Measurements from ENCODE around the gene RALGPS1. TPM values are rescaled to one million over a fixed set of nuclear protein-coding genes. Genes with fewer than 3 reads are reported as not detected.

Gene RALGPS1
- total RNA-seq, 2 experiments from 2014 or later, result 1.9 to 2.2 TPM

DNA sequence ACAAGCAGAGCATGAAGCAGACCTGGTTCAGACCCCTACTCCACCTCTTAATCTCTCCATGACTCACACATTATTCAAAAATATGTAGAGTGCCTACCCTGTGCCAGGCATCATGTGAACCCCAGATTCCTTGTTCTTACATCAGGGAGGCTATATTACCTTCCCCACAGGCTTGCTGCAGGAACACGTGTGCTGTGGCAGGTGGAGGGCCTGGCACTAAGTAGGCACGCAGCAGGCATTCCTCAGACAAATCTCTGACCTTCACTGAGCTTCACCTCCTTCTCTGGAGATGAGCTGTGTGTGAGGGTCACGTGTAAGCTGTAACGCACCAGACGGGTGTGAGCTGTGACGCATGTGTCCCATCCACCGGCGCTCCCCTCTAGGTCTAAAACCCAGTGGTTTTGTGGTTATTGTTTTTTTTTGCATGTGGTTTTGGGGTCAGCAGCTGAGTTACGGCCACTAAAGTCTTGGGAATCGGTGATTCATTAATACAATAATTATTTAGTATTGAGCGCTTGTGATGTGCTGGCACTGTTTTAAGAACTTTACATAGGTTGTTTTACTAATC lies 177.5 kb downstream of the RALGPS1 start:
- no peak overlapping the region for H3K4me3 Mint-ChIP-seq
- POLR2A ChIA-PET, result interaction anchor here (0.6 kb wide), 1 partner anchor 947 kb away, joined by 4 read pairs; no protein-coding TSS in a partner anchor
- CTCF ChIA-PET, result no interaction called here
- no peaks in the 10 kb centered on the region for H3K4me1 Mint-ChIP-seq
- no peaks in the 10 kb centered on the region for H3K27me3 Mint-ChIP-seq
- H3K27ac Mint-ChIP-seq, result no peak overlapping the region
- H3K36me3 Mint-ChIP-seq (ENCODE audit: low read depth), result no peaks in the 10 kb centered on the region
- no peak for DNase-seq
- H3K9me3 Mint-ChIP-seq, result no peaks in the 10 kb centered on the region

DNA sequence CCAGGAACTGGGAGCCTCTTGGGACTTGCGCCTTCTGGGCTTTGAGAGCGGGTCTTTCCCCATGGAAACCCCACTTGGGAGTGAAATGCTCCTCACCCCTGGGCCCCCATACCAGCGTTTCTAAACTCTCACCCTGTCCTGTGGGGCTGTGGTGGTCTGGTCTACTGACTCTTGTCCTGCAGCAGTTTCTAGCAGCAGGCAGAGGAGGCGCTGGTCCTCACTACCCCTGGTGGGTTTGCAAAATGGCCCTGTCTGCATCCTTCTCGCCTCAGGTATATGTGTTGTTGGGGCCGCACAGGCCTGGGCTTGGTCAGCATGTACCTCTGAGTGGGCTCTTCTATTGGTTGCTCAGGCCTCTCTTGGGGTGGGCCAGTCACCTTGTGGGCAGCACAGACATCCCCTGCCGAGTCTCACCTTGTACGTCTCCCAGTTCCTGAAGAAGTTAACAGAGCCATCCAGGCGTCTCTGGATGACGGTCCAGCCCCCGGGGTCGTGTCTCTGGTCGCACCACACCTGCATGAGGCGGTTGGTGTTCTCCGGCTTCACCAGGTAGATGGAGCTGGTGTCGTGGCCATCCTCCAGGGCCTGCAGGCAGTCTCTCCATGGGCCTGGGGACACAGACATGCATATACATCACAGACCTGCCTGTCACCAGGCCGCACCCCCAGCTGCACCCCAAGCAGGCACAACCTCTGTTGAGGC lies 178.9 kb downstream of the RALGPS1 start:
- H3K4me3 Mint-ChIP-seq, result no peak overlapping the region
- no peaks in the 10 kb centered on the region for H3K36me3 Mint-ChIP-seq (ENCODE audit: low read depth)
- no peaks in the 10 kb centered on the region for H3K4me1 Mint-ChIP-seq
- no peaks in the 10 kb centered on the region for H3K9me3 Mint-ChIP-seq
- no peaks in the 10 kb centered on the region for H3K27me3 Mint-ChIP-seq
- POLR2A ChIA-PET, result no interaction called here
- DNase-seq, result no peak
- no peak overlapping the region for H3K27ac Mint-ChIP-seq
- CTCF ChIA-PET, result interaction anchor here (1.9 kb wide), 1 partner anchor 11 kb away, joined by 6 read pairs; no protein-coding TSS in a partner anchor

DNA sequence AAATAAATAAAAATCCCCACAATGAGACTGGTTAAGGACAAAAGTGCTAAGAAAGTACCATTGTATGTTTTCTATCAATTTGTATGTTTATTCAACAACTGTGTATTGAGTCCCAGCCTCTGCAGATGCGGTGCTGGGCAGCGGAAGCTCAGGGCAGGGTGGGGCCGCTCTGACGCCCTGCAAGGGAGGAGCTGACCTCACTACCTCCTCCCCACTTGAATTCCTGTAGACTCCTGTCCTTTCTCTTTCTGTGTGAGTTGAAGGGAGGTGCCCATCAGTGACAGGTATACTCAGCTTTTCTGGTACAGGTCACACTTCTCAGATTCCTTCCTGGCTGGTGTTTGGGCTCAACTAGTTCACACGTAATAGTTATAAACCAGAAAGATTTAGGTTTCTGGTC lies 180.8 kb downstream of the RALGPS1 start:
- no peak overlapping the region for H3K4me3 Mint-ChIP-seq
- ChIA-PET POLR2A (no interaction called here), CTCF (interaction anchor here (1.9 kb wide), 1 partner anchor 13 kb away, joined by 6 read pairs; no protein-coding TSS in a partner anchor)
- no peak overlapping the region for H3K27ac Mint-ChIP-seq
- no peaks in the 10 kb centered on the region for H3K4me1 Mint-ChIP-seq
- H3K27me3 Mint-ChIP-seq, result no peaks in the 10 kb centered on the region
- DNase-seq, result no peak
- no peaks in the 10 kb centered on the region for H3K9me3 Mint-ChIP-seq
- H3K36me3 Mint-ChIP-seq (ENCODE audit: low read depth), result no peaks in the 10 kb centered on the region

DNA sequence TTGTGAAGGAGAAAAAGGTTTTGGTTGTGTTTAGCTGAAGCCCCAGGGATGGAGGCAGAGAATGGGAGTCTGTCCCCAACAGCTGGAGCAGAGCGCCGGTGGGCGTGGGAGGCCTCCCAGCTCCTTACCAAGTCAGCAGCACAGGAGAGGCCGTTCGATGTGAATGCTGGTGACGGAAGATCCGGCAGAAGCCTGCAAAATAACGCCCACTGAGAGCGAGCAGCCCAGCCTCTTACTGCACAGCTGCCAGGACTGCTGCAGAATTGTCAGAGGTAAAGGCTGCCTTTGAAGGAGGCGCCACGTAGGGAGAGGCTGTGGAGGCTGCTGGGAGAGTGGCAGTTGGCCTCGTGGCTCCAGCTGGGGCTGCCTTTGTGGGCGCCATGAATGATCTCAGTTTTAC lies 181.6 kb downstream of the RALGPS1 start:
- Mint-ChIP-seq H3K4me3 (no peak overlapping the region), H3K27me3 (peaks cover 1% of the 10 kb centered on the region), H3K9me3 (no peaks in the 10 kb centered on the region), H3K27ac (no peak overlapping the region), H3K36me3 (ENCODE audit: low read depth) (no peaks in the 10 kb centered on the region), H3K4me1 (no peaks in the 10 kb centered on the region)
- POLR2A ChIA-PET, result no interaction called here
- CTCF ChIA-PET, result no interaction called here
- DNase-seq, result no peak

DNA sequence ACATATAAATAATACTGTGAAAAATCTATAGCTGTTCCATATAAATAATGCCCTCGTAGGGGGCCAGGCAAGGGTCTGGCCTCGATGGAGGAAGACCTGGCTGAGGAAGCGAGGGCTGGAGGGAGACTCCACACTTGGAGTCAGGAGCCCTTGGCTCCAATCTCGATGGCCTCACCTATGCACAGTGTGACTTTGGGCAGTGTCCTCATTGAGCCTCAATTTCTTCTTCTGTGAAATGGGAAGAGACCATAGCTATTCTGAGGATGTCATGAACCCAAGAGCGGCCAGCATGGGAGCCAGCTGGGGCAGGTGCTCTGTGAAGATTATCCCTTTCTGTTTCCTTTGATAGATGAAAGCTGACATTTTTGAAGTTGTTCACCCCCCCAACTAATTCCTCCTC lies 183.1 kb downstream of the RALGPS1 start:
- ChIA-PET CTCF (no interaction called here), POLR2A (no interaction called here)
- H3K36me3 Mint-ChIP-seq (ENCODE audit: low read depth), result no peaks in the 10 kb centered on the region
- DNase-seq, result no peak
- H3K4me3 Mint-ChIP-seq, result no peak overlapping the region
- no peak overlapping the region for H3K27ac Mint-ChIP-seq
- H3K4me1 Mint-ChIP-seq, result no peaks in the 10 kb centered on the region
- H3K9me3 Mint-ChIP-seq, result no peaks in the 10 kb centered on the region
- peaks cover 1% of the 10 kb centered on the region for H3K27me3 Mint-ChIP-seq

DNA sequence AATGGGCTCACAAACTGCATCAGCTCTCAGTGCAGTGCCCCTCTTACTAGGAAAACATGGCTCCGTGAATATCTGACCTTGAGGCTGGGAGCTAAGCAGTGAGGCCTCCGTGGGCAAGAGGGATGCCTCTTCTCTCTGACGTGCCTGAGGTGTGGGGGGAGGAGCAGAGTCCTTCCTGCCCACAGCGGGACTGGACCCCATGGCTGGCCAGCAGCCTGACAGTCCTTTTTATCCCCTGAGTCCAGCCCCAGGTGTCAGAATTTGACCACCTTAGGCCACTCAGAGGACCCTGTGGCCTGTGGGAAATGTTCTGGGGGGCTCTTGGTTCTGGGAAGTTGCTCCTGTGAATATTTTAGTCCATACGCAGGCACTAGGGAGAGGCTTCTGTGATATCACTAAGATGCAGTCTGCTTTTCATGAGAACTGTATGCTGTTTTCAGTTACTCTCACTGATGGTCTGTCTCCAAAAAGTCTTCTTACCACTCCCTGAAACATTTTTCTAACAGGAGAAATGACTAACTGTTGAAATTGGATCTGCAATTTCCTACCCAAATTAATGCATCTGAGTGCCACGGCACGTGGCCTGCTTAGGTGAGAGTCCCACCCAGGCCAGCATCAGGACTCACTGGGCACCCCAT lies 184.5 kb downstream of the RALGPS1 start:
- no peak for DNase-seq
- Mint-ChIP-seq H3K27me3 (peaks cover 5% of the 10 kb centered on the region), H3K27ac (no peak overlapping the region), H3K9me3 (no peaks in the 10 kb centered on the region), H3K36me3 (ENCODE audit: low read depth) (no peaks in the 10 kb centered on the region), H3K4me1 (no peaks in the 10 kb centered on the region), H3K4me3 (no peak overlapping the region)
- CTCF ChIA-PET, result no interaction called here
- POLR2A ChIA-PET, result no interaction called here

DNA sequence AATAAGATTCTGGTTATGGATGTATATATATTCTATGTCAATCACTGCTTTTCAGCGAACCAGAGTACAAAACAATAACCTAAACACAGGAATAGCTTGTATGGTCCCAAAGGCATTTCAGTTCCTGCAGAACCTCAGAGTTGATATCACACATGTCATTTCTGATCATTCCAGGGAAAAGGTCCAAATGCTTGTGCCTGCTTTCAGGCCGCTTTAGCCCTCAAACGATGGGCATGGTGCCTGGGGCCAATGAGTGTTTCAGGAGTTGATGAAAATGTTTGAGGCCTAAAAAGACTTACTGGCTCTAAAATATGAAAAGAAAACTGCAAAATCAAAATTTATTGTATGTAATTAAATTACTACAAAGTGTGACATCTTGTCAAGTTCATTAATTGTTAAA lies 185.1 kb downstream of the RALGPS1 start:
- H3K27ac Mint-ChIP-seq, result no peak overlapping the region
- H3K4me3 Mint-ChIP-seq, result no peak overlapping the region
- H3K27me3 Mint-ChIP-seq, result peaks cover 5% of the 10 kb centered on the region
- no peaks in the 10 kb centered on the region for H3K36me3 Mint-ChIP-seq (ENCODE audit: low read depth)
- no peak for DNase-seq
- ChIA-PET POLR2A (no interaction called here), CTCF (no interaction called here)
- H3K9me3 Mint-ChIP-seq, result no peaks in the 10 kb centered on the region
- H3K4me1 Mint-ChIP-seq, result no peaks in the 10 kb centered on the region

DNA sequence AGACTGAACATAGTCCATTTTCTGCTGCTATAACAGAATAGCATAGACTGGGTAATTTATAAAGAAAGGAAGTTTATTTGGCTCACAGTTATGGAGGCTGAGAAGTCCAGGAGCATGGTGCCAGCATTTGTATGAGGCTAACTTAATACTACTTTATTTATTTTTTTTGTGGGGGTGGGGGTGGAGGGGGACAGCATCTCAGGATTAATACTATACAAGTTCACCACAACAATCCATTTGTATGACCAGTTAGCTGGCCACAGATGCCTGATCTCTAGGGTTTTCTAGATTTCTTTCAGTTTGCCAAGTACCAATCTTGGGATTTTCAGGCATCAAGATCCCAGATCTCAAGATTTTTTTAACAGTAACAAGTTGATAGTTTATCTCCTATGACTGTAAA lies 187.6 kb downstream of the RALGPS1 start:
- POLR2A ChIA-PET, result no interaction called here
- Mint-ChIP-seq H3K27ac (no peak overlapping the region), H3K4me1 (no peaks in the 10 kb centered on the region), H3K27me3 (peaks cover 5% of the 10 kb centered on the region), H3K9me3 (no peaks in the 10 kb centered on the region), H3K36me3 (ENCODE audit: low read depth) (no peaks in the 10 kb centered on the region), H3K4me3 (no peak overlapping the region)
- DNase-seq, result no peak
- CTCF ChIA-PET, result interaction anchor here (1.2 kb wide), 2 partner anchors 14 to 34 kb away, joined by 3 read pairs; no protein-coding TSS in a partner anchor

DNA sequence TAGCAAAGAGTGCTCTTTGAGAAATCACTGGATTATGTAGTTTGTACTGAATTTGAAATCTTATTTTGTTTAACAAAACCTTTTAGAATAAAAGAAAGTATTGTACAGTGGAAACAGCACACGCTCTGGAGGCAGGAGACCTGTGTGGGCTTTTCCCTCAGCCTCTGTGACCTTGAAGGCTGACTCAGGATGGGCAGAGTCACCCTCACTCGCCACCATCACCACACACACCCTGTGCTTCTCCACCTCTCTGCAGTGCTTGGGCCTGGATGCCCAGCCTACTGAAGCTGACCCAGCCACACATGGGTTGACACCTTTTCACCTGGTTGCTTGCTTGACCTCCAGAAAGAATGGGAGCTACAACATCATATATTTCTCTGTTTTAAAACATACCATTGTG lies 188.2 kb downstream of the RALGPS1 start:
- Mint-ChIP-seq H3K4me3 (no peak overlapping the region), H3K9me3 (no peaks in the 10 kb centered on the region), H3K27ac (no peak overlapping the region), H3K36me3 (ENCODE audit: low read depth) (no peaks in the 10 kb centered on the region), H3K27me3 (peaks cover 5% of the 10 kb centered on the region), H3K4me1 (no peaks in the 10 kb centered on the region)
- DNase-seq, result no peak
- POLR2A ChIA-PET, result no interaction called here
- CTCF ChIA-PET, result interaction anchor here (1.2 to 2.0 kb wide), 3 partner anchors 13 to 34 kb away, joined by 3 to 5 read pairs (median 3); partner anchors contain the start of gene ANGPTL2

DNA sequence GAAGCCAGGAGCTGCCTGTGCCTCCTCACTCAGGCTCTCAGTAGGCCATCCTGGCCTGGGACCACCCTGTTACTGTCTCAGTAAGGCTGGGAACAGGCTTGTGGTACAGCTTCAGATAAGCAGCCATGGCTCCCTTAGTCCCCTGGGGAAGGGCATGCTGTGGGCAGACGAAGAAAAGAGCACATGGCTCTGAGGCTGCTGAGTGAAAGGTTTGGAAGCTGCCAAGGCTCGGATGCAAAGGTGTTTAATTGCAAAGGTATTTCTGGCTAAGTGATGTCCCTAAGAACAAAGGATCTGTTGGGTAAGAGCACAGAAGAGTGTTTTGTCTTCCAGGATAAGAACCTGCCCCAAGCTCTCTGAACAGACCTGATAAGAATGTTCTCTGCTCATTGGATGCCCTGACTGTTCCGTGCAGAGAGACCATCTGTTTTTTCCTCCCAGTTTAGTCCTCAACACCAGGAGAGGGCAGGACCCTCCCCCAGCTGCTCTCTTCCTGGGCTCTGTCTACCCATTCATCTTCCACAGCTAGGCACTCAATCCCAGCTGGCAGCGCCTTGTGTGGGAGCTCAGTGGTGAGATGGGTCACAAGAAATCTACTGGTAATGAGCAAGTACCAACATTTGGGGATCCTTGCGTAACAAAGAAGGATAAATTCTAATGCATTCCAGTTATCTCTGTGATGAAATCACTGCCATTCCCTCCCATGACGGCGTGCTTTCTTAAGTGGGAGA lies 190.2 kb downstream of the RALGPS1 start:
- DNase-seq, result no peak
- Mint-ChIP-seq H3K27me3 (peaks cover 5% of the 10 kb centered on the region), H3K9me3 (no peaks in the 10 kb centered on the region), H3K4me3 (no peak overlapping the region), H3K36me3 (ENCODE audit: low read depth) (no peaks in the 10 kb centered on the region), H3K4me1 (no peaks in the 10 kb centered on the region), H3K27ac (no peak overlapping the region)
- ChIA-PET POLR2A (no interaction called here), CTCF (interaction anchor here (0.6 to 2.0 kb wide), 3 partner anchors 17 to 139 kb away, joined by 3 to 5 read pairs (median 4); partner anchors contain the start of gene ANGPTL2)

DNA sequence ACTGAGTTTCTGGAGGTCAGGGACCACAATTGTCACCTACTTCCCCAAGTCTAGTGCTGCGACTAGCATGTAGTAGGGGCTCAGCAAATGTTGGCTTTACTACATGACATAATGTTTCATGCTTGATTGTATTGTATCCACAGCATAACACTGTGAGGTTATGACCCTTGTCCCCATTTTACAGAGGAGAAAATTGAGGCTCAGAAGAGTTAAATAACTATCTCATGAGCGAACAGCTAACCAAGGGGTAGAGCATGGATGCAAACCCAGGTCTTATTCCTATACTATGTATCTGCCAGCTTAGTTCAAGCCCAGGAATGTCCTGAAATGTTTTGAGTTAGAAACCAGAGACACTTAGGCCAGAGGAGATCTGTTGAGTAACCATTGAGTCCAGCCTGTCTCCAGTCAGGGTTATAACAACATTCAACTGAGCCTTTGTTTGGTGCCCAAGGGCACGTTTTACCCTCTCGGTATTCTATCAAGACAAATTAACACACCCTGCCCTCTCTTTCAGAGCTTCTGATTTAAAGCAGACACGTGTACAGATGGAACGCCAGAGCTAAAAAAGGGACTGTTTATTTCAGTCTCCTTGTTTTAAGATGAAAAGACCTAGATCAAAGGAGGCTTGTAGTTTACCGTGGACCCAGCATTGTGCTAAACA lies 191.4 kb downstream of the RALGPS1 start:
- H3K4me3 Mint-ChIP-seq, result no peak overlapping the region
- POLR2A ChIA-PET, result no interaction called here
- no peaks in the 10 kb centered on the region for H3K36me3 Mint-ChIP-seq (ENCODE audit: low read depth)
- no peaks in the 10 kb centered on the region for H3K4me1 Mint-ChIP-seq
- no peak overlapping the region for H3K27ac Mint-ChIP-seq
- DNase-seq, result no peak
- no peaks in the 10 kb centered on the region for H3K9me3 Mint-ChIP-seq
- CTCF ChIA-PET, result interaction anchor here (3.3 kb wide), 1 partner anchor 22 kb away, joined by 14 read pairs; no protein-coding TSS in a partner anchor
- H3K27me3 Mint-ChIP-seq, result peaks cover 7% of the 10 kb centered on the region

DNA sequence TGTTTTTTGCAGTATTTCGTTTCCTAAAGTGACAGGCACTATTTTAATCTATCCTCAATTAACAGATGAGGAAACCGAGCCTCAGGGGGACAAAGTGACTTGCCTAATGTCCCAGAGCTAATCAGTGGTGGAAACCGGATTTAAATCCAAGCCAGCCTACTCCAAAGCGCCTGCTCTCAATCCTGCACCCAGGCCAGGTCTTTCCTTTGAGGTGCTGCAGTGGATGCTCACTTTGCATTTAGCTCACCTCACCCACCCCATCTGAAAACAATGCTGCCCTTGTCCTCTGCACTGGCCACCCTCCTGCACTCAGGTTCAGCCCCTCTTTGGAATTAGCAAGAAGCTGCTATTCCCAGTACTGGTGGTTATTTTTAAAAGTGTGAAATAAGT lies 191.9 kb downstream of the RALGPS1 start:
- POLR2A ChIA-PET, result no interaction called here
- Mint-ChIP-seq H3K4me1 (no peaks in the 10 kb centered on the region), H3K4me3 (no peak overlapping the region), H3K27ac (no peak overlapping the region), H3K36me3 (ENCODE audit: low read depth) (no peaks in the 10 kb centered on the region), H3K9me3 (no peaks in the 10 kb centered on the region), H3K27me3 (peaks cover 10% of the 10 kb centered on the region)
- DNase-seq, result no peak
- CTCF ChIA-PET, result interaction anchor here (3.3 kb wide), 1 partner anchor 22 kb away, joined by 14 read pairs; no protein-coding TSS in a partner anchor
